HL-60 (cell line): ENCODE measurements around the gene KRTAP10-12.

ENCODE experiments used
- POLR2AphosphoS5 ChIP-seq: IDR thresholded peaks from 2 replicates; pipeline ENCODE4 v1.6.1; 2012; ENCODE audit warnings: low read depth
- TF ChIP-seq, protein P1 (sequence below): IDR thresholded peaks from one replicate; pipeline ENCODE4 v1.5.1; 2011; ENCODE audit warnings: low read length, control low read depth, inconsistent platforms; ENCODE audit not compliant: insufficient read depth
- TF ChIP-seq, protein P2 (sequence below): IDR thresholded peaks from 2 replicates; pipeline ENCODE4 v1.6.1; 2012; ENCODE audit warnings: low read depth; ENCODE audit not compliant: insufficient replicate concordance

- TF ChIP-seq, protein P1, sequence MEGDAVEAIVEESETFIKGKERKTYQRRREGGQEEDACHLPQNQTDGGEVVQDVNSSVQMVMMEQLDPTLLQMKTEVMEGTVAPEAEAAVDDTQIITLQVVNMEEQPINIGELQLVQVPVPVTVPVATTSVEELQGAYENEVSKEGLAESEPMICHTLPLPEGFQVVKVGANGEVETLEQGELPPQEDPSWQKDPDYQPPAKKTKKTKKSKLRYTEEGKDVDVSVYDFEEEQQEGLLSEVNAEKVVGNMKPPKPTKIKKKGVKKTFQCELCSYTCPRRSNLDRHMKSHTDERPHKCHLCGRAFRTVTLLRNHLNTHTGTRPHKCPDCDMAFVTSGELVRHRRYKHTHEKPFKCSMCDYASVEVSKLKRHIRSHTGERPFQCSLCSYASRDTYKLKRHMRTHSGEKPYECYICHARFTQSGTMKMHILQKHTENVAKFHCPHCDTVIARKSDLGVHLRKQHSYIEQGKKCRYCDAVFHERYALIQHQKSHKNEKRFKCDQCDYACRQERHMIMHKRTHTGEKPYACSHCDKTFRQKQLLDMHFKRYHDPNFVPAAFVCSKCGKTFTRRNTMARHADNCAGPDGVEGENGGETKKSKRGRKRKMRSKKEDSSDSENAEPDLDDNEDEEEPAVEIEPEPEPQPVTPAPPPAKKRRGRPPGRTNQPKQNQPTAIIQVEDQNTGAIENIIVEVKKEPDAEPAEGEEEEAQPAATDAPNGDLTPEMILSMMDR: no peak
- TF ChIP-seq, protein P2, sequence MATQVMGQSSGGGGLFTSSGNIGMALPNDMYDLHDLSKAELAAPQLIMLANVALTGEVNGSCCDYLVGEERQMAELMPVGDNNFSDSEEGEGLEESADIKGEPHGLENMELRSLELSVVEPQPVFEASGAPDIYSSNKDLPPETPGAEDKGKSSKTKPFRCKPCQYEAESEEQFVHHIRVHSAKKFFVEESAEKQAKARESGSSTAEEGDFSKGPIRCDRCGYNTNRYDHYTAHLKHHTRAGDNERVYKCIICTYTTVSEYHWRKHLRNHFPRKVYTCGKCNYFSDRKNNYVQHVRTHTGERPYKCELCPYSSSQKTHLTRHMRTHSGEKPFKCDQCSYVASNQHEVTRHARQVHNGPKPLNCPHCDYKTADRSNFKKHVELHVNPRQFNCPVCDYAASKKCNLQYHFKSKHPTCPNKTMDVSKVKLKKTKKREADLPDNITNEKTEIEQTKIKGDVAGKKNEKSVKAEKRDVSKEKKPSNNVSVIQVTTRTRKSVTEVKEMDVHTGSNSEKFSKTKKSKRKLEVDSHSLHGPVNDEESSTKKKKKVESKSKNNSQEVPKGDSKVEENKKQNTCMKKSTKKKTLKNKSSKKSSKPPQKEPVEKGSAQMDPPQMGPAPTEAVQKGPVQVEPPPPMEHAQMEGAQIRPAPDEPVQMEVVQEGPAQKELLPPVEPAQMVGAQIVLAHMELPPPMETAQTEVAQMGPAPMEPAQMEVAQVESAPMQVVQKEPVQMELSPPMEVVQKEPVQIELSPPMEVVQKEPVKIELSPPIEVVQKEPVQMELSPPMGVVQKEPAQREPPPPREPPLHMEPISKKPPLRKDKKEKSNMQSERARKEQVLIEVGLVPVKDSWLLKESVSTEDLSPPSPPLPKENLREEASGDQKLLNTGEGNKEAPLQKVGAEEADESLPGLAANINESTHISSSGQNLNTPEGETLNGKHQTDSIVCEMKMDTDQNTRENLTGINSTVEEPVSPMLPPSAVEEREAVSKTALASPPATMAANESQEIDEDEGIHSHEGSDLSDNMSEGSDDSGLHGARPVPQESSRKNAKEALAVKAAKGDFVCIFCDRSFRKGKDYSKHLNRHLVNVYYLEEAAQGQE: no peak
- TF ChIP-seq POLR2AphosphoS5: no peak
These were observed 35.3 kb downstream of the KRTAP10-12 start for GRCh38 chr21:44732263-44732662.
